Measurements from ENCODE around the gene POU2AF1. TPM values are rescaled to one million over a fixed set of nuclear protein-coding genes. Genes with fewer than 3 reads are reported as not detected.

POU2AF1 gene, protein sequence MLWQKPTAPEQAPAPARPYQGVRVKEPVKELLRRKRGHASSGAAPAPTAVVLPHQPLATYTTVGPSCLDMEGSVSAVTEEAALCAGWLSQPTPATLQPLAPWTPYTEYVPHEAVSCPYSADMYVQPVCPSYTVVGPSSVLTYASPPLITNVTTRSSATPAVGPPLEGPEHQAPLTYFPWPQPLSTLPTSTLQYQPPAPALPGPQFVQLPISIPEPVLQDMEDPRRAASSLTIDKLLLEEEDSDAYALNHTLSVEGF
- total RNA-seq (2014; rRNA removed; shearing (Covaris generic)) = not detected in 2 replicates

DNA sequence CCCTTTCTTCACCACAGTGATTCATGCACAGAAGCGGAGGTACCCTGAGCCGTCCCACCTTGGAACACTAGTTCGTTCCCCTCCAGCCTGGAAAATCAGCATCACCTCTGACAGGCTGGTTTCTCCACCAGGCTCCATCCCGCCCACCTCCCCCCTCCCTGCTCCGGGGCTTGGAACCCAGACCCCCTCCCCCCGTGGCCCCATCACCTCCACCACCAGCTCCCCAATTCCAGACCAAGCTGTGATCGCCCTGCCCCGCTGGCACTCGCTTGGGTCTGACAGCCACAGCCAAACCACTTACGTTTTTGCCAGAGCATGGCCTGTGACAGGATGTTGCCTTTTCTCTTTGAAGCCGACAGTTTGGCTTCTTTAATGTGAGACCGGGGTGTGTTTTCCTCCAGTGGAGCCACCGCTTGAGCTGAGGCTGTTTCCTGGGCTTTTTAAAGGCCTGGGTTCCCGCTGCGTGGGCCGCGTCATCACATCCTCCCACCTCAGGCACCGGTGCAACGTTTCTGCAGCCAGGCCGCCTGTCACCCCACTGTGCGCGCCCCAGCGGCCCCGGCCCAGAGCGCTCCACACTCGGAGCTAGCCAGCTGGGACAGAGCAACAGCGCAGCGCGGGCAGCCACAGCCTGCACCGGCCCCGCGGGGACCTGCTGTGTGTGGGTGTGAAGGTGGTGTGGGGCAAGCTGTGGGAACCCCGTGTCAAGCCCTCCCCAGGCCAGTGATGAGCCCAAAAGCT lies at the start of gene POU2AF1:
Gene POU2AF1, minus strand, starts transcription at position 415 of the 741 bp plus-strand sequence. Its CDS starts 98 bp downstream, at position 317.
- Histone ChIP-seq H3K27me3 (ENCODE audit: control insufficient read depth, insufficient read depth, low read length) (no peaks in the 10 kb centered on the region), H3K4me3 (ENCODE audit: insufficient read depth, low read depth, low read length) (no peak within 1 kb of the TSS), H3K36me3 (replicated peaks; ENCODE audit: control insufficient read depth, insufficient read depth, low read length) (no peaks in the 10 kb centered on the region)
- DNase-seq = peak; percentile 47

DNA sequence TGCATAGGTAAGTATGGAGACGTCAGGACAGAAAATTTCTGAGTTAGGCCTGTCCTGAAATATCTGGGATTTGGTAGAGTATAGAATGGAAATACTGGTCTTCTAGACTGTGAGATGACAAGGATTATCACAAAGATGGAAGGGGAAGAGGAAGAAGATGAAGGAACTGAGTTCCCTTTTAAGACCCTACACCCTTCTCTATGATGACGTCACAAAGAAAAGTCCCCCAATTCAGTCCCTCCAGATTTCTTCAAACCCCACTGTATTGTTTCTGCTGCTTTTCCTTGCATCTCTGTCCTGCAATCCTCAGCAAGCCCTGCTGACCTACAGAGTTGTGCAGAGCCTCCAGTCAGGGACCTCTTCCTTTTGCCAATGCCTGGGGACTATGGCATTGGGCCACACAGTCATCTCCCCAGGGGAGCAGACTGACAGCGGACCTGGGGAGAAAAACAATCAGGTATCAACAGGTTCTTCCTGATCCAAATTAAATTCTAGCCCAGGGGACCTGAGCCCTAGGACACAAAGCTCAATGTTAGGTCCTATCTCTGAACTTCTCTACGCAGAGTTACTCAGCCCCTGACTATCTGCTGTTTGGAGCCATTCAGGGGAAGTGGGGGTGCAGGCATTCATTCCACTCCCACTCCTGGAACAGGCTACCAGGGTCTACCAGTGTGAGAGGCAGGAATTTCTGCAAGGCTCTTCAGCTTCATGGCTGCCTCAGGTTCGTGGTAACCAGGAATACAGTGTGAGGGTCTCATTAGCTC lies 49.2 kb upstream of the POU2AF1 start:
- H3K4me3 ChIP-seq (ENCODE audit: insufficient read depth, low read depth, low read length) = no peak overlapping the region
- H3K27me3 ChIP-seq (ENCODE audit: control insufficient read depth, insufficient read depth, low read length) = no peaks in the 10 kb centered on the region
- no peak for DNase-seq
- no peaks in the 10 kb centered on the region for H3K36me3 ChIP-seq (replicated peaks; ENCODE audit: control insufficient read depth, insufficient read depth, low read length)

DNA sequence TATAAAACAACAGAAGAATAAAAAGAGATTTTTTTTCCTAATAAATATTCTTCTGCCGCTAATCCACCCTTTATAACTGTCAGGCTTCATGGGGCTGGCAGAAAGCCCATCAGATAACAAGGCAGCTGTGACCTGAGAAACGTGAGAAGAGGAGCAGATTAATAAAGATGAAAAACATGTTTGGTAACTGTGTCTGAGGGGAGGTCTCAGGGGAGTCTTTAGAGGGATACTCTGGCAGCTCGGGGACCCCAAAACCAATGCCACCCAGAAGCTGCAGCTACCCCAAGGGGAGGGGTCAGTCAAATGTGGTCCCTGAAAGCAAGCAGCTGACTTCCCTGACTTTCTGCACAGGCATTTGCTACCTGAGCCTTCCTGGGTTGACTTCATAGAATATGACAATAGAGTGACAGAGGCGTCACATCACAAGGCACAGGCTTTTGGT lies 48.4 kb upstream of the POU2AF1 start:
- DNase-seq = no peak
- Histone ChIP-seq H3K27me3 (ENCODE audit: control insufficient read depth, insufficient read depth, low read length) (no peaks in the 10 kb centered on the region), H3K4me3 (ENCODE audit: insufficient read depth, low read depth, low read length) (no peak overlapping the region), H3K36me3 (replicated peaks; ENCODE audit: control insufficient read depth, insufficient read depth, low read length) (no peaks in the 10 kb centered on the region)

DNA sequence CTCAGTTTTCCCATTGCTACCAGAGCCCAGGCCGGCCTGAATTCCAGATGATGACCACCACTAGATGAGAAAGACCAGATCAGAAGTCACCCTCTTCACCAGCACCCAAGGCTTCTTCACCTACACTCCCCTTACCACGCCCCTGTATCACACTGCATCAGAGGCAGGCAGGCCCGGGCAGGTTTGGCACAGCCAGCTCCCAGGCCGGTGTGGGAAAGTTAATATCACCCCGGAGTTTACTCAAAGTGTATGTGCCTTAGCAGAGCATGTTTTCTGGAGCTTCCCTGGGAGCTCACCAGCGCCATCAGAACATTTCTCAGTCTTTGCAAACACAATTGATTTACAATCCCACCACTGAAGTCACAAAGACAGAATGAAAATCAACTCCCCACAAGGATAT lies 47.5 kb upstream of the POU2AF1 start:
- Histone ChIP-seq H3K36me3 (replicated peaks; ENCODE audit: control insufficient read depth, insufficient read depth, low read length) (no peaks in the 10 kb centered on the region), H3K4me3 (ENCODE audit: insufficient read depth, low read depth, low read length) (no peak overlapping the region), H3K27me3 (ENCODE audit: control insufficient read depth, insufficient read depth, low read length) (no peaks in the 10 kb centered on the region)
- no peak for DNase-seq

DNA sequence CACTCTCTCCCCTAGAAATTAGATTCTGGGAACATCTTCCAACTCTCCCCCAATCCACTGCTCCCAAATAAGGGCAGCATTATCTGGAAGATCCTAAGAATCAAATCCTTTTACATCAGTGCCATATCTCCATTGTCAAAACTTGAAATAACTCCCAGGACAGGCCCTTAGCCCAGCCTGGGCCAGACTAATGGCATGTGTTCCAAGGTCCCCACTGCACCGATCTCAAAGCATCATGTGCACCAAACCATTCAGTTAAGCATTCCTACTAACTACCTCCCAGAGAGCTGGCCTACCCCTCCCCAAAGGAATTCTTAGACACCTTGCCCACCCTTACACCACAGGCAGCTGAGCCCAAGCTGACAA lies 44.2 kb upstream of the POU2AF1 start:
- no peaks in the 10 kb centered on the region for H3K27me3 ChIP-seq (ENCODE audit: control insufficient read depth, insufficient read depth, low read length)
- no peaks in the 10 kb centered on the region for H3K36me3 ChIP-seq (replicated peaks; ENCODE audit: control insufficient read depth, insufficient read depth, low read length)
- H3K4me3 ChIP-seq (ENCODE audit: insufficient read depth, low read depth, low read length) = no peak overlapping the region
- no peak for DNase-seq

DNA sequence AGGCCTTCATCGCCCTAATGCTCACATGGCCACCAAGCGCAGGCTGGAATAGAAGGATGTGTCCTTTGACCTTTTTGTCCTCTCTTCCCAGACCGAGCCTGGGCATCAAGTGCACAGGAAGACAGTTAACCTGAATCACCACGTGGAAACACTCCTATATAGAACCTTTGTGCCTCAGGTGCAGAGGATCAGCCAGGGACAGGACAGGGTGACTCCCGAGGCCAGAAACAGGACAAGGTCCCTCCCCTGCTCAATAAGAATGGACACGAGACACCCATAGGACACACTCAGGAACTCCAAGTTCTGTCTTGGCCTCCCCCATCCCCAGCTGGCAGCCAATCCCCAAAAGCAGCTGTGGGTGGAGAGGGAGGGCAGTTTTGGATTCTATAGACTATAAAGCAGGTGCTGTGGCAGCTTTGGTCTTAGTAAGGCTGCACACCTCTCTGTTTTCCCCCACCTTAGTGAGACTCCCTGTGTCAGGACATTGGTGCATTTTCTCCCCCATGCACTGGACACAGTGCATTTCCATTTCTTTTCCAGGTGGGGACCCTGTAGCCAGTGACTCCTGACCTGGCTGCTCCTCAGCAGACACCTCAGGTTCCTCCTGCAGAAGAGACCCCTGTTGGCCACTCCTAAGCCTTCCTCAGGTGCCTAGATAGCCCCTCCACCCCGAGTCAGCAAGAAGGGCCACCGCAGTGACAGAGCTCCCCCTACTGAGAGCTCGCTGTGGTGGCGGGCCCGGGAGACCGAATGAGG lies 43.6 kb upstream of the POU2AF1 start:
- peak; percentile 77 for DNase-seq
- Histone ChIP-seq H3K4me3 (ENCODE audit: insufficient read depth, low read depth, low read length) (no peak overlapping the region), H3K36me3 (replicated peaks; ENCODE audit: control insufficient read depth, insufficient read depth, low read length) (no peaks in the 10 kb centered on the region), H3K27me3 (ENCODE audit: control insufficient read depth, insufficient read depth, low read length) (no peaks in the 10 kb centered on the region)

DNA sequence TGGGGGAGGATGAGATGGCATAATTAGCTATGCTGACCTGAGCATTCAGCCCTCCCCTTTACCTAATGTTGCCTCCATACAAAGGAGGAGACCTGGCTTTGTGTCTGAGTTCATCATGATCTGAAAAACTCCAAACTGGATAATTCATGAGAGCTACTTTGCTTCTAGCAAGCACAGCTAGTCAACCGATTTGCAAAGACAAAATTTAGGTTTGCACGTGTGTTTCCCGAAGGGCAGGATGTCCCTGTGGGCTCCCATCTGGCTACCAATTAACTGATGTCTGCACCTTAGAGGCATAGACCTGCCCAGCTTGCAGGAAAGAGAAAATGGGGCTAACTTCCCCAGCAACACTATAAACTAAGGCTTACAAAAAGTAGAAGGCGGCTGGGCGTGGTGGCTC lies 42.2 kb upstream of the POU2AF1 start:
- no peak overlapping the region for H3K4me3 ChIP-seq (ENCODE audit: insufficient read depth, low read depth, low read length)
- no peaks in the 10 kb centered on the region for H3K27me3 ChIP-seq (ENCODE audit: control insufficient read depth, insufficient read depth, low read length)
- H3K36me3 ChIP-seq (replicated peaks; ENCODE audit: control insufficient read depth, insufficient read depth, low read length) = no peaks in the 10 kb centered on the region
- no peak for DNase-seq

DNA sequence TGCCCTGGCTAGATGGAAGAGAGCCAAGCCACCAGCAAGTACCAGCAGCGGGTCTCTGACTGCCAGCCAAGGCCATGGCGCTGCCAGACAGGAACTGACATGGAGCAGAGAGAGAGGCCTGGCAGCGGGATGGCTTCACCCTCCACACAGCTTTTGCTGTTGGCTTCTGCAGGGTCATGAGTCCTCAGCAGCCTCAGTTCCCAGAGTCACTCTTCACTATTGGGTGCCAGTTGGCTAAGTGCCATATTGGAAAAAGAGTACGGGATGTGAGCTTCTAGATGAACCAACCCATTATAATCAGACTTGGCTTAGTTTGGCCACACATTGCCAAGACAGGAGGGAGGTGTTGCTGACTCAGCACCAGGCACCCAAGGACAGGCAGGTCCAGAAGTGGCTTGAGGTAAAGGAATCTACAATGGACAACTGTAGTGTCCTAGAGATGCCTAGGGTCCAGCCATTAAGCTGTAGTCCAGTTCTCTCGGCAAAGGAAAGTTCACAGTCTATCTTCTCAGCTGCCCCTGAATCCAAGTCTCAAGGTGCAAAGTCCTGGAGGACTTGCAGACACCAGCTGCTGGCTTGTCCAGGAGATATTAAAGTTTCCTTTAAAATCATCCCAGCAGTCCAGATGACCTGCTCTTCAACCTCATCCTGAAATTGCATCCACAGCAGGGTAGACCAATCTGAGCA lies 40.7 kb upstream of the POU2AF1 start:
- H3K36me3 ChIP-seq (replicated peaks; ENCODE audit: control insufficient read depth, insufficient read depth, low read length) = no peaks in the 10 kb centered on the region
- no peak for DNase-seq

DNA sequence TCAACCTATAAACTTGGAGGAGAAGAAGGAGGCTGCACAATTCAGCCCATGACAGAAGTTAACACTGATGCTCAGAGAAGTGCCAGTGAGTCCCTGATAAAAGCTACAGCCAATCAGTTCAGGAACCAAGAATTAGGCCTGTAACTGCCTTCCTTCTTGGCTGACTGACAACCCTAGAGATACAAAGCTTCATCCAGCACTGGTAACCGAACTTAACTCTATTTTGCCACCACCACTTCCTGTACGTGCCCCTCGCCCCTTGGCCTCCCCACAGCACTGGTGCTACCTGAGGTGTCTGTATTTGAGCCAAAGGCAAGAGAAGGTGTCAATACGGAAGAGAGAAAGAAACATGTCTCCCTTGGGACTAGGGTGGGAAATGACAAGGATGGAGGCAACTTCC lies 40.1 kb upstream of the POU2AF1 start:
- no peak for DNase-seq
- Histone ChIP-seq H3K4me3 (ENCODE audit: insufficient read depth, low read depth, low read length) (no peak overlapping the region), H3K36me3 (replicated peaks; ENCODE audit: control insufficient read depth, insufficient read depth, low read length) (no peaks in the 10 kb centered on the region), H3K27me3 (ENCODE audit: control insufficient read depth, insufficient read depth, low read length) (no peaks in the 10 kb centered on the region)

More for the DNA sequence above, 40.7 kb upstream of the POU2AF1 start:
- Histone ChIP-seq H3K27me3 (ENCODE audit: control insufficient read depth, insufficient read depth, low read length) (no peaks in the 10 kb centered on the region), H3K4me3 (ENCODE audit: insufficient read depth, low read depth, low read length) (no peak overlapping the region)

DNA sequence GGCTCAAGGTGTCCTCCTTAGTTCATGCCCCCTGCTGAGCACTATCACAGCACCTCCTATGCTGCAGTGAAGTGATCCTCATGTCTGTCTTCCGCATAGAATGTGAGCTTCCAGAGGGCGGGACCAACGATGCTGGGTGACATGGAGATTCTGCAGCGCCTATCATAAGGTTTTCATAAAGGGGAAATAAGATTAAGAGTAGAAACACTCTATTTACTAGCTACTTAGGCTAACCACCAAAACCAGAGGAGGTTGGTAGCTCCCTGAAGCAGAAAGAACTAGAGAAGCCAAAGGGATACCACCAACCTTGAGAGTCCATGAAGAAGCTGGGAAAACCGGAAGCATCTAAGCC lies 39.3 kb upstream of the POU2AF1 start:
- H3K4me3 ChIP-seq (ENCODE audit: insufficient read depth, low read depth, low read length) = no peak overlapping the region
- no peaks in the 10 kb centered on the region for H3K36me3 ChIP-seq (replicated peaks; ENCODE audit: control insufficient read depth, insufficient read depth, low read length)
- DNase-seq = no peak
- no peaks in the 10 kb centered on the region for H3K27me3 ChIP-seq (ENCODE audit: control insufficient read depth, insufficient read depth, low read length)

DNA sequence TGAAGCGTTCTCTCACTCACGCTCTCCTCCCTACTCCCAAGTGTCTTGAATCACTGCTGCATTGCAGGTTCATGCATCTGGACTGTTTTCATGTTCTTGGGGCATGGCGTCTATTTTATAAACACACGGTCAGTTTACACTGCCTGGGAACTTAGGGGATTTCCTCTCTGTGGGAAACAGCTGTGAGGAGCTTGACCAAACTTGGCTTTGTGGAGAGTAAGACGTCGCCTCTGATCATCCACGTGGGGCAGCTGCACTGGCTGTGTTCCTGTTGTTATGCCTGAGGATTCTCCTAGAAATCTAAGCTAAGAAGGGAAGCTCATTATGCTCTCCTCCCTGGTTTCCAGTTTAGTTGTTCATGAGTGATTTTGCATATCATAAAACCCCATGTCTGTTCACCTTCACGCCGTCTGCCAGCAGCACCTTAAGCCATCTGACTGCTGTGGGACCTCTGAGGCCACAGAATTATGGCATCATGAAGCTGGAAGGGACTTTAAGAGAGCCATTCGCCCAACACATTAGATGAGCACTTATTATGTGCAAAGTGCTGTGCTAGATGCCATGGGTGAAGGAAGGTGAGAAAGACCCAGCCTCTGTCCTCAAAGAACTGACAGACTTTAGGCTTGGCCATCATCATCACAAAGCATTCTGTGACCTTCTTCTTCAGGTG lies 38.8 kb upstream of the POU2AF1 start:
- Histone ChIP-seq H3K4me3 (ENCODE audit: insufficient read depth, low read depth, low read length) (no peak overlapping the region), H3K36me3 (replicated peaks; ENCODE audit: control insufficient read depth, insufficient read depth, low read length) (no peaks in the 10 kb centered on the region), H3K27me3 (ENCODE audit: control insufficient read depth, insufficient read depth, low read length) (no peaks in the 10 kb centered on the region)
- DNase-seq = no peak

DNA sequence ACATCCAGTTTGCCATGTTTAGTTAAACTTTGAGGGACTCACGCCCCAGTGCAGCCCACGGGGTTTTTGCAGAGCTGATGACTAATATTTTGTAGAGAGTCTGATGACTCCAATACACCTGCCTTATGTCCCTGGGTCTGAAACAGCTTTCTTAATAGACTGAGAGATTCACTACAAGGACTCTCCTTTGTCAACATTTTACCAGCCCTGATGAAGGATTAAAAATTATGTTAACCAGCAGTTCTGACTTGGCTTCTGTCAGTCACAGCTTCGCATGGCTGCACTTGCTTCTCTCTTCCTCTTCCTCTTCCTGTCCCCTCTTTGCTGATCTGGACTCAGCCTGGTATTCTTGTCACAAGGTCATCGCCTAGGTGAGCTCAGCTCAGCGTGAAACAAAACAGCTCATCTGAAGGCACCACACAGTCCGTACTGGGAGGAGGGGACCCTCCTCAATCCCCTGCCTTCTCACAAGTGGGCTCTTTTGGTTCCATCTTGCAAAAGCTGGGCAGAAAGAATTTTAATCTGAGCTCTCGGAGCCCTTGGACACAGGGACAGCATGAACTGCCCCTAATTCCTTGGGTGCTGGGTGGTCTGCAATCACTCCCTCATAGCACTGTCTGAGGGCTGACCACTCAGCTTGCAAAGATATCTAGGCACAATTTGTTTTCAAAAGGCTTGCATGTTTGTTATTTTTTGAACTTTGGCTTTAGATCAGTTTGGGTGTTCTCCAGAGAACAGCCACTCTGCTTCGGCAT lies 38.1 kb upstream of the POU2AF1 start:
- H3K36me3 ChIP-seq (replicated peaks; ENCODE audit: control insufficient read depth, insufficient read depth, low read length) = no peaks in the 10 kb centered on the region
- DNase-seq = no peak
- no peak overlapping the region for H3K4me3 ChIP-seq (ENCODE audit: insufficient read depth, low read depth, low read length)
- no peaks in the 10 kb centered on the region for H3K27me3 ChIP-seq (ENCODE audit: control insufficient read depth, insufficient read depth, low read length)
